SK-N-MC (cell line): ENCODE data around the gene CFAP410.
"Not testable (repeated sequence)": the region's sequence is repeated elsewhere in the genome, so short reads cannot be mapped to it uniquely, and the experiment has no call there.

Experiments used
- DNase-seq: peaks from one replicate; pipeline ENCODE4 v3.0.0-alpha.2; 2011; ENCODE audit warnings: low read depth, low spot score
- H3K27ac ChIP-seq: fragments of 200-600 bp; sonication (generic); 2 replicates; pipeline ENCODE4 v1.5.1; 2016; ENCODE audit warnings: mixed run types
- H3K36me3 ChIP-seq: fragments of 200-600 bp; sonication (generic); 2 replicates; pipeline ENCODE4 v1.6.1; 2017; ENCODE audit warnings: antibody characterized with exemption, low read length, mixed read lengths; ENCODE audit not compliant: insufficient read depth
- H3K4me3 ChIP-seq: fragments of 200-600 bp; sonication (generic); 2 replicates; pipeline ENCODE4 v1.5.1; 2016
- H3K9ac ChIP-seq: fragments of 200-600 bp; sonication (generic); 2 replicates; pipeline ENCODE4 v1.8.0; 2017; ENCODE audit warnings: mixed run types, mixed read lengths; ENCODE audit not compliant: insufficient read length
- H3K9me3 ChIP-seq: fragments of 200-600 bp; sonication (generic); 2 replicates; pipeline ENCODE4 v1.6.1; 2017; ENCODE audit warnings: low read depth, mild to moderate bottlenecking, antibody characterized with exemption, low read length, moderate library complexity, mixed read lengths
- EZH2 ChIP-seq: fragments of 200-600 bp; sonication (generic); IDR thresholded peaks from one replicate; pipeline ENCODE4 v1.6.1; 2017; ENCODE audit warnings: antibody characterized with exemption
- FOXP2 ChIP-seq: optimal IDR thresholded peaks from 2 replicates; pipeline ENCODE3; 2011; ENCODE audit warnings: mild to moderate bottlenecking, moderate library complexity; ENCODE audit not compliant: insufficient read depth; ENCODE audit errors: extremely low read length, control extremely low read depth
- POLR2AphosphoS5 ChIP-seq: IDR thresholded peaks from 2 replicates; pipeline ENCODE4 v1.6.1; 2012; ENCODE audit warnings: mild to moderate bottlenecking, low read depth, low read length, borderline replicate concordance

Gene CFAP410

DNA sequence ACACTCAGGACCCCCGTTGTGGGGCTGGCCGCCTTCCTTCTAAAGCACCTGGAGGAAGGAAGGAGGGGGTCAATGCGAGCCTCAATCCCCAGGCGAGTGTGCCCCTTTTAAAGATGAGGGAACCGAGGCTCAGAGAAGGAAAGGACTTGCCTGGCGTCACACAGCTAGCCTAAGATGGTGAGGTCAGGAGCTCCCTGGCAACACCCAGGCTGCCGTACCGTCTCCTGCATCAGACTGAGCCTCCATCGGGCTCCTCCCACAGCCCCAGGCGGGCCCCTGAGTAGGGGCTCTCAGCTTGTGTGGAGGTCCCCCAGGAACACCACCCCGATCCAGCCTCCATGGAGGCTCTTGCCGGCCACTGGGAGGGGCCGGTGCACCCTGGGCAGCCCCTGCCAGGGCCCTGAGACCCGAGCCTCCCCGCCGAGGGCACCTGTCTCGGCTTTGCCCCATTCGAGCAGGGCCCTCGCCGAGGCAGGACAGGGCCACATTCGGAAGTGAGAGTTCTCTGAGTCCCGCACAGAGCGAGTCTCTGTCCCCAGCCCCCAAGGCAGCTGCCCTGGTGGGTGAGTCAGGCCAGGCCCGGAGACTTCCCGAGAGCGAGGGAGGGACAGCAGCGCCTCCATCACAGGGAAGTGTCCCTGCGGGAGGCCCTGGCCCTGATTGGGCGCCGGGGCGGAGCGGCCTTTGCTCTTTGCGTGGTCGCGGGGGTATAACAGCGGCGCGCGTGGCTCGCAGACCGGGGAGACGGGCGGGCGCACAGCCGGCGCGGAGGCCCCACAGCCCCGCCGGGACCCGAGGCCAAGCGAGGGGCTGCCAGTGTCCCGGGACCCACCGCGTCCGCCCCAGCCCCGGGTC lies 53.8 kb downstream of the CFAP410 start, which contains the start of gene AIRE:
Gene AIRE, plus strand, starts transcription at position 739 of the 855 bp plus-strand sequence. CDS start 131 bp downstream, outside the sequence.
- no peaks in the 10 kb centered on the region for H3K36me3 ChIP-seq
- H3K4me3 ChIP-seq: no peak within 1 kb of the TSS
- H3K9ac ChIP-seq: no peak within 1 kb of the TSS
- no peak for TF ChIP-seq POLR2AphosphoS5
- TF ChIP-seq FOXP2: no peak
- no peak for TF ChIP-seq EZH2
- no peak within 1 kb of the TSS for H3K27ac ChIP-seq
- DNase-seq: no peak
- H3K9me3 ChIP-seq: no peaks in the 10 kb centered on the region

DNA sequence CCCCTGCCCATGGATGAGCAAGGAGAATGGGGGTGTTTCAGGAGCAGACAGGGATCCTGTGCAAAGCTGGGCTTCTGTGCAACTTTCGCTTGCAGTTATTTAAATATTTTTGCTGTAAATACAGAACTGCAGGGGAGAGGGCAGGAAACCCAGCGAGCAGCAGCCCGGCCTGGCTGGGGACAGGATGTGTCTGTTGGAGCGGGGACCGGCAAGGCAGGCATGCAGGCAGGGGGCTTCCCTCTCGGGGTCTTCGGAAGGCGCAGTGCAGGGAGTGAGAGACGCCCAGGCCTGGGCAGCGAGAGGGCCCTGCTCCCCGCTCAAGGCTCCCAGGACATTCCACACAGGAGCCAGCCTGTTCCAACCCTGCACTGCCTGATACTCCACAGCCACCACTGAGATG lies 55.2 kb downstream of the CFAP410 start:
- Histone ChIP-seq H3K9me3 (no peaks in the 10 kb centered on the region), H3K9ac (no peak overlapping the region), H3K36me3 (no peaks in the 10 kb centered on the region), H3K4me3 (no peak overlapping the region), H3K27ac (no peak overlapping the region)
- TF ChIP-seq POLR2AphosphoS5: no peak
- no peak for TF ChIP-seq EZH2
- TF ChIP-seq FOXP2: no peak
- no peak for DNase-seq

- H3K36me3 ChIP-seq, H3K27ac ChIP-seq, H3K4me3 ChIP-seq, H3K9ac ChIP-seq, H3K9me3 ChIP-seq, DNase-seq: not testable (repeated sequence)
Measured at GRCh38 chr21:44283211-44283785, 55.9 kb downstream of the CFAP410 start.

GRCh38 chr21:44282370-44282769 lies 56.8 kb downstream of the CFAP410 start:
- no peak overlapping the region for H3K9ac ChIP-seq

GRCh38 chr21:44281801-44282200 lies 57.4 kb downstream of the CFAP410 start:
- H3K36me3 ChIP-seq: no peaks in the 10 kb centered on the region
- no peak for TF ChIP-seq EZH2
- TF ChIP-seq FOXP2: no peak
- no peak for TF ChIP-seq POLR2AphosphoS5
- H3K27ac ChIP-seq: no peak overlapping the region
- no peaks in the 10 kb centered on the region for H3K9me3 ChIP-seq
- DNase-seq: no peak
- H3K9ac ChIP-seq: no peak overlapping the region
- H3K4me3 ChIP-seq: no peak overlapping the region

More at GRCh38 chr21:44282370-44282769, 56.8 kb downstream of the CFAP410 start:
- no peak for DNase-seq
- Histone ChIP-seq H3K4me3 (no peak overlapping the region), H3K9me3 (no peaks in the 10 kb centered on the region), H3K27ac (no peak overlapping the region), H3K36me3 (no peaks in the 10 kb centered on the region)
- TF ChIP-seq FOXP2 (no peak), EZH2 (no peak), POLR2AphosphoS5 (no peak)

- TF ChIP-seq POLR2AphosphoS5 (no peak), FOXP2 (no peak), EZH2 (no peak)
- Histone ChIP-seq H3K36me3 (no peaks in the 10 kb centered on the region), H3K9me3 (no peaks in the 10 kb centered on the region), H3K4me3 (no peak overlapping the region), H3K27ac (no peak overlapping the region), H3K9ac (no peak overlapping the region)
- no peak for DNase-seq
Measured at GRCh38 chr21:44279354-44280260, 59.6 kb downstream of the CFAP410 start.
